Thyroid gland (tissue), 4 donors: Measurements from ENCODE around the gene SOX13. TPM values are rescaled to one million over a fixed set of nuclear protein-coding genes. Genes with fewer than 3 reads are reported as not detected.

Source experiments
- DNase-seq, 2 donors: peaks; one replicate each; pipeline ENCODE4 v3.0.0-alpha.2; 2019
- H3K27ac ChIP-seq, 3 donors: fragments of 200-600 bp; sonication (generic); 1 replicate in 2 of 3; 2 replicates in 1 of 3; pipeline ENCODE4 v1.5.1; 2016 to 2019; ENCODE audit warnings: mild to moderate bottlenecking in 1 of 3, moderate library complexity in 1 of 3
- H3K27me3 ChIP-seq: fragments of 200-600 bp; sonication (generic); one replicate; pipeline ENCODE4 v1.5.1; 2019
- H3K36me3 ChIP-seq, 2 donors: fragments of 200-600 bp; sonication (generic); one replicate each; pipeline ENCODE4 v1.5.1; 2016 to 2019
- H3K4me1 ChIP-seq, 2 donors: fragments of 200-600 bp; sonication (generic); one replicate each; pipeline ENCODE4 v1.5.1; 2017 to 2019
- H3K4me3 ChIP-seq, 3 donors: fragments of 200-600 bp; sonication (generic); replicated peaks in 1 of 3; 1 replicate in 2 of 3; 2 replicates in 1 of 3; pipeline ENCODE4 v1.5.1; 2016; ENCODE audit warnings: mild to moderate bottlenecking in 1 of 3
- H3K9me3 ChIP-seq: fragments of 200-600 bp; sonication (generic); one replicate; pipeline ENCODE4 v1.5.1; 2017
- CTCF ChIP-seq, 6 experiments: fragments of 200-600 bp in 3 of 6; fragments of 450-650 bp in 3 of 6; sonication (generic) in 3 of 6; IDR thresholded peaks; one replicate each; pipeline ENCODE4 v1.5.1; 2016 to 2019; ENCODE audit warnings: antibody characterized with exemption in 6 of 6, mild to moderate bottlenecking in 2 of 6, inconsistent platforms in 1 of 6, moderate library complexity in 1 of 6
- POLR2A ChIP-seq, 2 donors: fragments of 450-650 bp; IDR thresholded peaks; one replicate each; pipeline ENCODE4 v1.6.1; 2017; ENCODE audit warnings: antibody characterized with exemption in 2 of 2, mild to moderate bottlenecking in 2 of 2, moderate library complexity in 1 of 2
- WGBS, 2 donors: methylation state at CpG; one replicate each; pipeline ENCODE4 v1.1.5; 2017; 5-methylcytosine and 5-hydroxymethylcytosine counted together
- intact Hi-C: fragments of 100-400 bp; cut with DNase I; formaldehyde crosslinking; loops from one replicate; pipeline ENCODE4 v1.15.1; 2023
- total RNA-seq, 4 donors: library from RNA; depleted of rRNA; stranded (reverse); fragments of >200 nt; gene quantifications; one replicate each; pipeline ENCODE4 v1.2.3, GENCODE V29; 2016

SOX13 gene
- total RNA-seq, 4 donors from 2014 or later: 19.4 to 29.3 (median 20.8) TPM

GRCh38 chr1:204174958-204175357 is 102.0 kb downstream of the SOX13 start:
- TF ChIP-seq CTCF (IDR thresholded peaks at IDR 0.05) (no peak), POLR2A (IDR thresholded peaks at IDR 0.05) (no peak)
- Histone ChIP-seq H3K27me3 (no peaks in the 10 kb centered on the region), H3K9me3 (no peaks in the 10 kb centered on the region), H3K27ac (no peak overlapping the region), H3K4me3 (no peak overlapping the region), H3K4me1 (no peaks in the 10 kb centered on the region), H3K36me3 (no peaks in the 10 kb centered on the region)
- intact Hi-C loops: no loop called here
- no peak for DNase-seq
- WGBS, 2 donors: 81 to 90% methylated on average over 3 of the region's 3 CpGs

- H3K4me1 ChIP-seq: no peaks in the 10 kb centered on the region
- intact Hi-C loops: no loop called here
- H3K27me3 ChIP-seq: no peaks in the 10 kb centered on the region
- 72 to 89% methylated on average over 5 of the region's 5 CpGs for WGBS, 2 donors
- no peak overlapping the region for H3K27ac ChIP-seq
- no peak for DNase-seq
- no peak for TF ChIP-seq CTCF (IDR thresholded peaks at IDR 0.05)
- no peak for TF ChIP-seq POLR2A (IDR thresholded peaks at IDR 0.05)
- H3K4me3 ChIP-seq: no peak overlapping the region
- H3K36me3 ChIP-seq: no peaks in the 10 kb centered on the region
- H3K9me3 ChIP-seq: no peaks in the 10 kb centered on the region
Observed at GRCh38 chr1:204176049-204176448, 103.1 kb downstream of the SOX13 start.

GRCh38 chr1:204177133-204177532 is 104.2 kb downstream of the SOX13 start:
- Histone ChIP-seq H3K27me3 (no peaks in the 10 kb centered on the region), H3K4me3 (no peak overlapping the region), H3K36me3 (no peaks in the 10 kb centered on the region), H3K9me3 (no peaks in the 10 kb centered on the region), H3K4me1 (no peaks in the 10 kb centered on the region), H3K27ac (no peak overlapping the region)
- DNase-seq: no peak
- TF ChIP-seq POLR2A (IDR thresholded peaks at IDR 0.05) (no peak), CTCF (IDR thresholded peaks at IDR 0.05) (no peak)
- intact Hi-C loops: no loop called here
- 56 to 57% methylated on average over 4 of the region's 4 CpGs for WGBS, 2 donors

Other genes with a start within 250 kb of the SOX13 start
- 10 to 100 TPM; 21.9 to 54.7 (median 38.5) TPM for gene SNRPE, start 211.5 kb upstream of the SOX13 start, total RNA-seq
- 10 to 100 TPM; 16.1 to 22.5 (median 21.0) TPM for gene ETNK2, start 78.9 kb downstream of the SOX13 start, total RNA-seq
- not detected for gene REN, start 93.2 kb downstream of the SOX13 start, total RNA-seq
- not detected for gene KISS1, start 123.4 kb downstream of the SOX13 start, total RNA-seq
- under 1 TPM in 1 of 4 donors, not detected in 3; 0.45 TPM for gene GOLT1A, start 140.9 kb downstream of the SOX13 start, total RNA-seq